H1 (cell line): ENCODE data around the gene VARS2. TPM values are rescaled to one million over a fixed set of nuclear protein-coding genes. Genes with fewer than 3 reads are reported as not detected.

ENCODE experiments used
- CTCF ChIA-PET: fragments of 300-600 bp; sonication (Branson Sonifier 250); formaldehyde crosslinking; loops from one replicate; lab custom pipeline; 2021; ENCODE audit not compliant: partially characterized antibody; lab: Charles Lee
- POLR2A ChIA-PET: fragments of 300-600 bp; sonication (Branson Sonifier 250); formaldehyde crosslinking; loops from one replicate; lab custom pipeline; 2021; ENCODE audit warnings: inconsistent platforms; ENCODE audit not compliant: partially characterized antibody; lab: Charles Lee
- DNase-seq, 2 experiments: peaks; one replicate each; pipeline versions ENCODE4 v3.0.0 to v3.0.0-alpha.2; 2010 to 2022; ENCODE audit warnings: low spot score in 2 of 2, low read depth in 1 of 2, mixed read lengths in 1 of 2
- FAIRE-seq: peaks from 2 replicates; lab custom pipeline; 2011; peaks lifted over from hg19 to GRCh38; lab: Jason Lieb, UNC
- H2AFZ ChIP-seq: 2 replicates; pipeline ENCODE4 v1.8.1; 2012; ENCODE audit warnings: low read length, inconsistent platforms
- H2AK5ac ChIP-seq: 2 replicates; pipeline ENCODE4 v1.6.1; 2013; ENCODE audit warnings: low read depth, low read length
- H2BK120ac ChIP-seq: replicated peaks from 2 replicates; pipeline ENCODE3; 2013; ENCODE audit warnings: low read depth, low read length, inconsistent platforms
- H2BK12ac ChIP-seq: 2 replicates; pipeline ENCODE4 v1.6.1; 2013; ENCODE audit warnings: low read depth, low read length
- H2BK15ac ChIP-seq: 2 replicates; pipeline ENCODE4 v1.6.1; 2013; ENCODE audit warnings: low read length
- H2BK20ac ChIP-seq: 2 replicates; pipeline ENCODE4 v1.6.1; 2013; ENCODE audit warnings: low read length
- H2BK5ac ChIP-seq: 2 replicates; pipeline ENCODE4 v1.6.1; 2013; ENCODE audit warnings: low read depth, low read length
- H3K14ac ChIP-seq: 2 replicates; pipeline ENCODE4 v1.6.1; 2013; ENCODE audit warnings: inconsistent platforms; ENCODE audit not compliant: insufficient read length
- H3K18ac ChIP-seq: 2 replicates; pipeline ENCODE4 v1.6.1; 2013; ENCODE audit warnings: low read length; ENCODE audit errors: extremely low read depth
- H3K23ac ChIP-seq: 2 replicates; pipeline ENCODE4 v1.6.1; 2013; ENCODE audit warnings: inconsistent platforms; ENCODE audit not compliant: insufficient read length
- H3K23me2 ChIP-seq: 2 replicates; pipeline ENCODE4 v1.6.1; 2013; ENCODE audit warnings: low read depth, low read length
- H3K27ac ChIP-seq: 2 replicates; pipeline ENCODE4 v1.6.1; 2011; ENCODE audit warnings: low read depth, low read length, inconsistent platforms
- H3K27me3 ChIP-seq, 4 experiments: replicated peaks in 1 of 4; 1 replicate in 1 of 4; 2 replicates in 3 of 4; pipeline versions ENCODE4 v1.6.1 to v1.8.1; 2011 to 2013; ENCODE audit warnings: low read length in 3 of 4, mild to moderate bottlenecking in 3 of 4, inconsistent platforms in 2 of 4, mixed read lengths in 2 of 4, moderate library complexity in 1 of 4; ENCODE audit not compliant: control insufficient read depth in 3 of 4, insufficient read depth in 3 of 4; ENCODE audit errors: extremely low read depth in 1 of 4
- H3K36me3 ChIP-seq, 4 experiments: 2 replicates each; pipeline versions ENCODE4 v1.6.1 to v1.8.1; 2011 to 2013; ENCODE audit warnings: mild to moderate bottlenecking in 4 of 4, low read length in 3 of 4, moderate library complexity in 2 of 4, control low read depth in 1 of 4, inconsistent platforms in 1 of 4; ENCODE audit not compliant: insufficient read depth in 4 of 4, control insufficient read depth in 2 of 4
- H3K4ac ChIP-seq: replicated peaks from 2 replicates; pipeline ENCODE3; 2013; ENCODE audit warnings: low read length, low read depth, mixed read lengths, inconsistent platforms; ENCODE audit not compliant: insufficient read length
- H3K4me1 ChIP-seq, 4 experiments: replicated peaks in 1 of 4; 1 replicate in 1 of 4; 2 replicates in 3 of 4; pipeline versions ENCODE4 v1.6.1 to v1.8.1; 2011 to 2013; ENCODE audit warnings: low read length in 3 of 4, inconsistent platforms in 2 of 4, mixed read lengths in 1 of 4; ENCODE audit not compliant: insufficient read depth in 4 of 4, control insufficient read depth in 3 of 4
- H3K4me2 ChIP-seq, 2 experiments: 2 replicates each; pipeline versions ENCODE4 v1.6.1 to v1.8.1; 2011 to 2013; ENCODE audit warnings: low read depth in 2 of 2, low read length in 2 of 2, control low read depth in 1 of 2, inconsistent platforms in 1 of 2, mild to moderate bottlenecking in 1 of 2; ENCODE audit not compliant: insufficient read depth in 1 of 2
- H3K4me3 ChIP-seq, 4 experiments: fragments of 200-600, 300-600 bp in 1 of 4; sonication (generic), shearing (Covaris generic), sonication (Bioruptor Twin) in 1 of 4; 2 replicates each; pipeline versions ENCODE4 v1.5.1 to v1.8.1; 2011 to 2016; ENCODE audit warnings: low read length in 4 of 4, low read depth in 3 of 4, control low read depth in 2 of 4, inconsistent platforms in 2 of 4, mild to moderate bottlenecking in 2 of 4, mixed read lengths in 1 of 4, moderate library complexity in 1 of 4; ENCODE audit not compliant: insufficient read depth in 2 of 4; ENCODE audit errors: extremely low read depth in 1 of 4
- H3K56ac ChIP-seq: replicated peaks from 2 replicates; pipeline ENCODE3; 2013; ENCODE audit warnings: low read depth, mild to moderate bottlenecking, mixed read lengths, low read length, inconsistent platforms; ENCODE audit not compliant: insufficient read length
- H3K79me1 ChIP-seq: 2 replicates; pipeline ENCODE4 v1.6.1; 2013; ENCODE audit warnings: low read depth, low read length, control low read depth
- H3K79me2 ChIP-seq, 2 experiments: 2 replicates each; pipeline versions ENCODE4 v1.6.1 to v1.8.1; 2012 to 2013; ENCODE audit warnings: low read length in 2 of 2, mild to moderate bottlenecking in 2 of 2, inconsistent platforms in 1 of 2; ENCODE audit not compliant: insufficient read depth in 2 of 2, control insufficient read depth in 1 of 2
- H3K9ac ChIP-seq, 4 experiments: replicated peaks in 1 of 4; 1 replicate in 1 of 4; 2 replicates in 3 of 4; pipeline versions ENCODE4 v1.6.1 to v1.8.1; 2011 to 2013; ENCODE audit warnings: low read depth in 3 of 4, low read length in 3 of 4, control low read depth in 2 of 4, mild to moderate bottlenecking in 2 of 4, moderate library complexity in 2 of 4, inconsistent platforms in 1 of 4; ENCODE audit errors: extremely low read depth in 1 of 4
- H3K9me3 ChIP-seq, 2 experiments: 2 replicates each; pipeline versions ENCODE4 v1.6.1 to v1.8.1; 2012 to 2013; ENCODE audit warnings: mild to moderate bottlenecking in 2 of 2, moderate library complexity in 2 of 2, control low read depth in 1 of 2, inconsistent platforms in 1 of 2, low read depth in 1 of 2, low read length in 1 of 2, mixed read lengths in 1 of 2; ENCODE audit not compliant: insufficient read depth in 2 of 2
- H4K20me1 ChIP-seq, 2 experiments: replicated peaks in 1 of 2; 2 replicates each; pipeline versions ENCODE3 to v1.8.1; 2011 to 2013; ENCODE audit warnings: inconsistent platforms in 2 of 2, low read length in 2 of 2, mild to moderate bottlenecking in 1 of 2; ENCODE audit not compliant: insufficient read depth in 2 of 2, control insufficient read depth in 1 of 2
- H4K5ac ChIP-seq: 2 replicates; pipeline ENCODE4 v1.6.1; 2013; ENCODE audit warnings: low read length, low read depth, mixed read lengths, inconsistent platforms; ENCODE audit not compliant: insufficient read length
- H4K8ac ChIP-seq: 2 replicates; pipeline ENCODE4 v1.8.0; 2013; ENCODE audit warnings: mild to moderate bottlenecking, moderate library complexity, low read length, inconsistent platforms; ENCODE audit not compliant: insufficient read depth; ENCODE audit errors: extremely low read depth
- H4K91ac ChIP-seq: replicated peaks from 2 replicates; pipeline ENCODE3; 2013; ENCODE audit warnings: low read length, mixed read lengths, inconsistent platforms; ENCODE audit not compliant: insufficient read length
- GABPA ChIP-seq: IDR thresholded peaks from 2 replicates; pipeline ENCODE4 v1.6.1; 2011; ENCODE audit warnings: mild to moderate bottlenecking, low read length, moderate library complexity, borderline replicate concordance; ENCODE audit not compliant: insufficient read depth
- POLR2A ChIP-seq, 2 experiments: IDR thresholded peaks; 1 replicate in 1 of 2; 2 replicates in 1 of 2; pipeline ENCODE4 v1.6.1; 2011; ENCODE audit warnings: low read depth in 2 of 2, low read length in 2 of 2, mild to moderate bottlenecking in 2 of 2; ENCODE audit errors: control extremely low read depth in 1 of 2
- SRF ChIP-seq: IDR thresholded peaks from 2 replicates; pipeline ENCODE4 v1.6.1; 2011; ENCODE audit warnings: mild to moderate bottlenecking, low read depth, low read length, moderate library complexity
- TAF7 ChIP-seq: optimal IDR thresholded peaks from 2 replicates; pipeline ENCODE3; 2011; ENCODE audit warnings: low read depth, mild to moderate bottlenecking, inconsistent platforms, low read length, moderate library complexity, borderline replicate concordance
- WGBS, 2 experiments: shearing (Covaris generic) in 1 of 2; methylation state at CpG; one replicate each; pipeline versions ENCODE4 v1.1.6 to v1.1.7; 2013 to 2015; ENCODE audit warnings: low lambda C conversion rate in 2 of 2, mixed read lengths in 2 of 2, inconsistent platforms in 1 of 2, low coverage in 1 of 2, missing lambda C conversion rate in 1 of 2; ENCODE audit not compliant: insufficient replicate concordance in 2 of 2, insufficient coverage in 1 of 2, insufficient read length in 1 of 2; ENCODE audit errors: extremely low coverage in 1 of 2, missing lambda C conversion rate in 1 of 2; 5-methylcytosine and 5-hydroxymethylcytosine counted together
- polyA plus RNA-seq, 7 experiments: library from polyadenylated mRNA; depleted of rRNA in 3 of 7; stranded (reverse) in 5 of 7; unstranded in 2 of 7; fragments of >200 nt in 5 of 7; fragments of 200-250 nt in 2 of 7; gene quantifications; 1 replicate in 5 of 7; 2 replicates in 1 of 7; 4 replicates in 1 of 7; pipeline versions ENCODE4 v1.2.1 to v1.2.3, GENCODE V29; 2011 to 2013; ENCODE audit warnings: missing spikeins in 2 of 7, mixed read lengths in 2 of 7
- total RNA-seq: library from RNA; stranded (reverse); fragmentation: NEBNext Ultra II Directional; extraction: Animal tissue kit (Norgen Biotek cat#: 25700); gene quantifications from 2 replicates; pipeline ENCODE4 v1.2.1, GENCODE V29; 2021

The VARS2 gene
- total and polyA plus RNA-seq, 2 of the 8 experiments (the other 6 are each of a cell fraction or from before 2014, with no cell fraction given), result 26.8 to 47.7 TPM

GRCh38 chr6:30912746-30913520 is 1.1 kb upstream of the VARS2 start:
- no peak overlapping the region for H2AK5ac ChIP-seq
- H3K14ac ChIP-seq, result no peak overlapping the region
- 0 out of 3 replicates have a peak, but pooled peaks of 1 of the 2 experiments have one; percentile 40 for TF ChIP-seq POLR2A (IDR thresholded peaks at IDR 0.05; ENCODE audit: control extremely low read depth in 1 of 2, low read depth in 2 of 2, low read length in 2 of 2)
- no peak for TF ChIP-seq GABPA
- TF ChIP-seq SRF, result no peak
- TF ChIP-seq TAF7, result peak; percentile 88
- POLR2A ChIA-PET, result interaction anchor here (0.7 to 4.0 kb wide), 19 partner anchors 10 to 629 kb away, joined by 3 to 17 read pairs (median 3); partner anchors contain the start of genes DDR1, DDX39B and FLOT1
- H3K36me3 ChIP-seq, result peaks cover 6 to 16% (median 9%) of the 10 kb centered on the region in 4 experiments; a peak in 7 of 8 replicates
- H3K9me3 ChIP-seq, result no peaks in the 10 kb centered on the region
- H3K23ac ChIP-seq, result no peak overlapping the region
- no peak overlapping the region for H4K5ac ChIP-seq
- FAIRE-seq (no peak), DNase-seq (no peak)
- peaks cover 0 to 13% of the 10 kb centered on the region in 2 experiments; a peak in 2 of 4 replicates for H3K79me2 ChIP-seq
- no peak overlapping the region for H4K91ac ChIP-seq
- no peak overlapping the region for H2BK20ac ChIP-seq
- no peak overlapping the region for H3K18ac ChIP-seq
- peaks cover 0 to 2% of the 10 kb centered on the region in 2 experiments for H4K20me1 ChIP-seq
- H2BK120ac ChIP-seq, result no peak overlapping the region
- H3K4me3 ChIP-seq, result peak overlapping the region in 1 of 4 experiments; percentile 74; a peak in 2 of 8 replicates
- peaks cover 0 to 18% (median 7%) of the 10 kb centered on the region in 4 experiments; a peak in 5 of 7 replicates for H3K4me1 ChIP-seq
- WGBS, 2 experiments, result 83% methylated on average over 8 of the region's 8 CpGs; no CpG with 5 or more reads in 1 of the 2 experiments
- H2AFZ ChIP-seq, result no peak overlapping the region
- H2BK5ac ChIP-seq, result 0 out of 2 replicates have a peak overlapping the region, but pooled peaks have one; percentile 63
- CTCF ChIA-PET, result interaction anchor here (0.6 to 16.0 kb wide), 27 partner anchors 11 to 298 kb away, joined by 3 to 285 read pairs (median 5); partner anchors contain the start of genes DDR1 and MUCL3
- no peak overlapping the region for H3K9ac ChIP-seq
- H3K4me2 ChIP-seq, result peak overlapping the region in 1 of 2 experiments; percentile 68; a peak in 1 of 4 replicates
- H3K27me3 ChIP-seq, result no peaks in the 10 kb centered on the region
- H3K56ac ChIP-seq, result no peak overlapping the region
- H4K8ac ChIP-seq, result no peak overlapping the region; the same call in 1 of the 2 replicates
- H3K27ac ChIP-seq, result no peak overlapping the region
- peak overlapping the region; percentile 39; the same call in 1 of the 2 replicates for H2BK12ac ChIP-seq
- H3K4ac ChIP-seq, result no peak overlapping the region
- H2BK15ac ChIP-seq, result no peak overlapping the region
- 0 out of 2 replicates have a peak, but pooled peaks cover 2% of the 10 kb centered on the region for H3K79me1 ChIP-seq
- peaks cover 10% of the 10 kb centered on the region for H3K23me2 ChIP-seq
